CD14-positive monocyte (primary cell): ENCODE results near the gene MRTFA. TPM values are rescaled to one million over a fixed set of nuclear protein-coding genes. Genes with fewer than 3 reads are reported as not detected.

ENCODE experiments used
- DNase-seq, 3 donors: peaks; one replicate each; pipeline ENCODE4 v3.0.0-alpha.2; 2011 to 2022
- H2AFZ ChIP-seq: 2 replicates; pipeline ENCODE4 v1.6.0; 2012; ENCODE audit warnings: mild to moderate bottlenecking, low read depth, low read length, inconsistent platforms; ENCODE audit not compliant: insufficient read depth, poor library complexity, severe bottlenecking
- H3K27ac ChIP-seq, 2 donors: 1 replicate in 1 of 2; 2 replicates in 1 of 2; pipeline ENCODE4 v1.5.1; 2012 to 2013; ENCODE audit warnings: low read length in 2 of 2, control low read depth in 1 of 2, inconsistent platforms in 1 of 2, low read depth in 1 of 2, mild to moderate bottlenecking in 1 of 2
- H3K27me3 ChIP-seq, 2 donors: one replicate each; pipeline versions ENCODE4 v1.6.0 to v1.6.1; 2011 to 2013; ENCODE audit warnings: low read length in 2 of 2; ENCODE audit not compliant: control insufficient read depth in 2 of 2, insufficient read depth in 2 of 2
- H3K36me3 ChIP-seq, 2 donors: replicated peaks in 1 of 2; 1 replicate in 1 of 2; 2 replicates in 1 of 2; pipeline versions ENCODE4 v1.5.1 to v1.6.1; 2012 to 2013; ENCODE audit warnings: low read length in 2 of 2, control low read depth in 1 of 2, inconsistent platforms in 1 of 2, mild to moderate bottlenecking in 1 of 2; ENCODE audit not compliant: insufficient read depth in 2 of 2, control insufficient read depth in 1 of 2
- H3K4me1 ChIP-seq, 2 donors: 1 replicate in 1 of 2; 2 replicates in 1 of 2; pipeline versions ENCODE4 v1.5.1 to v1.6.1; 2012 to 2013; ENCODE audit warnings: low read length in 2 of 2, control low read depth in 1 of 2, inconsistent platforms in 1 of 2, mild to moderate bottlenecking in 1 of 2, moderate library complexity in 1 of 2; ENCODE audit not compliant: insufficient read depth in 2 of 2, control insufficient read depth in 1 of 2
- H3K4me2 ChIP-seq: replicated peaks from 2 replicates; pipeline ENCODE3; 2012; ENCODE audit warnings: low read length, moderate library complexity, mild to moderate bottlenecking; ENCODE audit not compliant: poor library complexity, severe bottlenecking; ENCODE audit errors: extremely low read depth
- H3K4me3 ChIP-seq, 3 experiments: fragments of 200-600 bp in 1 of 3; sonication (generic) in 1 of 3; replicated peaks in 1 of 3; 1 replicate in 2 of 3; 2 replicates in 1 of 3; pipeline ENCODE4 v1.5.1; 2011 to 2013; ENCODE audit warnings: low read length in 3 of 3, mild to moderate bottlenecking in 3 of 3, control low read depth in 2 of 3, low read depth in 2 of 3, inconsistent platforms in 1 of 3, moderate library complexity in 1 of 3
- H3K79me2 ChIP-seq: 2 replicates; pipeline ENCODE4 v1.6.0; 2012; ENCODE audit warnings: mild to moderate bottlenecking, control low read depth, inconsistent platforms, low read length, moderate library complexity; ENCODE audit not compliant: insufficient read depth
- H3K9ac ChIP-seq: 2 replicates; pipeline ENCODE4 v1.6.0; 2017; ENCODE audit warnings: low read length, mild to moderate bottlenecking; ENCODE audit not compliant: insufficient read depth, poor library complexity, severe bottlenecking
- H3K9me3 ChIP-seq, 2 donors: replicated peaks in 1 of 2; 1 replicate in 1 of 2; 2 replicates in 1 of 2; pipeline versions ENCODE4 v1.5.1 to v1.6.1; 2012 to 2013; ENCODE audit warnings: low read length in 2 of 2, control low read depth in 1 of 2; ENCODE audit not compliant: control insufficient read depth in 1 of 2, insufficient read depth in 1 of 2
- H4K20me1 ChIP-seq: 2 replicates; pipeline ENCODE4 v1.6.0; 2012; ENCODE audit warnings: mild to moderate bottlenecking, low read length, control low read depth, moderate library complexity; ENCODE audit not compliant: insufficient read depth
- H3K27ac Mint-ChIP-seq, 7 donors: one replicate each; pipeline ENCODE4 v1.8.0; 2020; ENCODE audit warnings: mild to moderate bottlenecking in 7 of 7, mixed read lengths in 7 of 7, moderate library complexity in 6 of 7, inconsistent platforms in 2 of 7
- H3K27me3 Mint-ChIP-seq, 3 donors: one replicate each; pipeline ENCODE4 v1.8.0; 2021 to 2022; ENCODE audit warnings: low read depth in 3 of 3, mild to moderate bottlenecking in 3 of 3, mixed read lengths in 3 of 3, moderate library complexity in 3 of 3, inconsistent platforms in 1 of 3
- H3K36me3 Mint-ChIP-seq, 2 donors: one replicate each; pipeline ENCODE4 v1.8.0; 2020; ENCODE audit warnings: mixed read lengths in 2 of 2, inconsistent platforms in 1 of 2, mild to moderate bottlenecking in 1 of 2
- H3K4me1 Mint-ChIP-seq: one replicate; pipeline ENCODE4 v1.8.0; 2020; ENCODE audit warnings: mild to moderate bottlenecking, mixed read lengths
- H3K4me3 Mint-ChIP-seq, 2 donors: one replicate each; pipeline ENCODE4 v1.8.0; 2020; ENCODE audit warnings: mild to moderate bottlenecking in 2 of 2, mixed read lengths in 2 of 2, moderate library complexity in 1 of 2
- H3K9me3 Mint-ChIP-seq, 7 donors: one replicate each; pipeline ENCODE4 v1.8.0; 2020 to 2022; ENCODE audit warnings: mixed read lengths in 7 of 7, mild to moderate bottlenecking in 6 of 7, moderate library complexity in 6 of 7, inconsistent platforms in 2 of 7
- CTCF ChIP-seq: fragments of 200-600 bp; IDR thresholded peaks from one replicate; pipeline ENCODE4 v1.8.0; 2022; ENCODE audit warnings: antibody characterized with exemption, mild to moderate bottlenecking
- WGBS: methylation state at CpG from one replicate; pipeline ENCODE4 v1.1.5; 2013; ENCODE audit warnings: missing lambda C conversion rate; ENCODE audit not compliant: insufficient coverage; 5-methylcytosine and 5-hydroxymethylcytosine counted together
- intact Hi-C, 2 donors: fragments of 100-400 bp; cut with micrococcal nuclease; formaldehyde crosslinking; loops; one replicate each; pipeline versions ENCODE4 v1.15.0 to v1.15.1; 2023
- polyA plus RNA-seq, 3 donors: library from polyadenylated mRNA; depleted of rRNA in 1 of 3; unstranded in 2 of 3; stranded (reverse) in 1 of 3; fragments of 300-500 nt in 2 of 3; fragments of >200 nt in 1 of 3; fragmentation: Illumina TruSeq in 2 of 3; gene quantifications; 1 replicate in 2 of 3; 2 replicates in 1 of 3; pipeline ENCODE4 v1.2.3, GENCODE V29; 2012 to 2021

Gene MRTFA
- polyA plus RNA-seq, 3 donors: 14.1 to 33.8 (median 18.9) TPM

GRCh38 chr22:40368016-40368415 is 268.5 kb downstream of the MRTFA start:
- Histone ChIP-seq H3K79me2 (peaks cover 21% of the 10 kb centered on the region), H3K4me3 (no peak overlapping the region), H3K36me3 (peaks cover 52 to 62% of the 10 kb centered on the region in 2 donors), H2AFZ (no peak overlapping the region), H3K27ac (no peak overlapping the region), H3K9ac (no peak overlapping the region), H3K27me3 (no peaks in the 10 kb centered on the region), H4K20me1 (no peaks in the 10 kb centered on the region), H3K4me2 (no peak overlapping the region), H3K4me1 (peaks cover 5 to 15% of the 10 kb centered on the region in 2 donors), H3K9me3 (no peaks in the 10 kb centered on the region)
- H3K9me3 Mint-ChIP-seq: no peaks in the 10 kb centered on the region
- peaks cover 17% of the 10 kb centered on the region for H3K4me1 Mint-ChIP-seq
- no peaks in the 10 kb centered on the region for H3K27me3 Mint-ChIP-seq
- peaks cover 54 to 59% of the 10 kb centered on the region in 2 donors for H3K36me3 Mint-ChIP-seq
- H3K4me3 Mint-ChIP-seq: no peak overlapping the region
- peak overlapping the region in 2 of 7 donors; percentile 57 to 69 for H3K27ac Mint-ChIP-seq
- intact Hi-C loops: no loop called here
- DNase-seq: no peak
- TF ChIP-seq CTCF: no peak
- WGBS: 100% methylated on average over 4 of the region's 6 CpGs

DNA sequence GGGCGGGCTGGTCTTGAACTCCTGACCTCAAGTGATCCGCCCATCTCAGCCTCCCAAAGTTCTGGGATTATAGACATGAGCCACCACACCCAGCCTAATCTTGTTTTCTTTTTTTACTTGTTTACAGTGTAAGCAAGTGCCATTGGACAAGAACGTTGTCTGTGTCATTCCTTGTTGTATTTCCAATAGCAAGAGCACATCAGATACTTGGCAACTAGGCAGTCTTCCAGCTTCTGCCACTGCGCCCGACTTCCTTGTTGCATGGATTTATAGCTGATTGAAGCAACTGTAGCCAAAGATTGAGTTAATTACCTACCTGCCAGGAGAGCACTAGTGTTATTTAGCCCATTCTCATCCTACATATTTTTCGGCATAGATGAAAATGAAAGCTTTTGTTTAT is 269.2 kb downstream of the MRTFA start:
- no peak for DNase-seq
- Histone ChIP-seq H3K4me1 (peaks cover 5 to 15% of the 10 kb centered on the region in 2 donors), H3K9me3 (no peaks in the 10 kb centered on the region), H4K20me1 (no peaks in the 10 kb centered on the region), H3K79me2 (peaks cover 17% of the 10 kb centered on the region), H3K4me3 (no peak overlapping the region), H3K4me2 (no peak overlapping the region), H3K9ac (no peak overlapping the region), H3K36me3 (peaks cover 55 to 63% of the 10 kb centered on the region in 2 donors), H3K27ac (no peak overlapping the region), H3K27me3 (no peaks in the 10 kb centered on the region), H2AFZ (no peak overlapping the region)
- Mint-ChIP-seq H3K4me1 (peaks cover 16% of the 10 kb centered on the region), H3K27me3 (no peaks in the 10 kb centered on the region), H3K4me3 (no peak overlapping the region), H3K36me3 (peaks cover 57 to 64% of the 10 kb centered on the region in 2 donors), H3K9me3 (no peaks in the 10 kb centered on the region), H3K27ac (peak overlapping the region in 1 of 7 donors; percentile 48)
- no peak for TF ChIP-seq CTCF
- 90% methylated on average over 2 of the region's 6 CpGs for WGBS
- intact Hi-C loops: no loop called here
